ENCODE data around the gene TMEM151B.

TMEM151B gene

DNA sequence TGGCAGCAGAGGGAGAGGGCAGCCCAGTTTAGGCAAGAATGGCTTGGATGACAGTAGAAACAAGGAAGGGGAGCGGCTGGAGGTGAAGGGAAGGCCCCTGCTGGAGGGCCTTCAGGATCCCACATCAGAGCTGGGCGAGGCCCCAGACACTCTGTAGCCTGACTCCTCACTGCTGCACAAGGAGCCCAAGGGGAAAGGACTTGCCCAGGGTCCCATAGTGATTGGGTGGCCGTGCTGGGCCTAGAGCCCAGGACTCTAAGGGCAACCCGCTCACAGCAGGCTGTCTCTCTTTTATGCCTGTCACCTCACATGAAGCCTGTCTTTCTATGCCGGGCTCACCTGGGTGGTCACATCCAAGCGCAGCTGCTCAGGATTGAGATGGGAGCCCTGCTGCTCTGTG lies 33.6 kb downstream of the TMEM151B start:
- in situ Hi-C loops (cut with MboI; ENCODE audit: low pct_unique_long_range_greater_than_20kb, low sequenced_read_pairs, unreplicated experiment): no loop called here
- no peak for TF ChIP-seq CTCF (IDR thresholded peaks at IDR 0.05; ENCODE audit: extremely low read depth, insufficient read depth, missing control alignments)

GRCh38 chr6:44304282-44305199 lies 34.3 kb downstream of the TMEM151B start:
- TF ChIP-seq CTCF (IDR thresholded peaks at IDR 0.05; ENCODE audit: extremely low read depth, insufficient read depth, missing control alignments): peak; percentile 75
- peak; percentile 73 for DNase-seq (ENCODE audit: low spot score)
- in situ Hi-C loops (cut with MboI; ENCODE audit: low pct_unique_long_range_greater_than_20kb, low sequenced_read_pairs, unreplicated experiment): no loop called here

More for the DNA sequence above, 33.6 kb downstream of the TMEM151B start:
- no peak for DNase-seq (ENCODE audit: low spot score)

DNA sequence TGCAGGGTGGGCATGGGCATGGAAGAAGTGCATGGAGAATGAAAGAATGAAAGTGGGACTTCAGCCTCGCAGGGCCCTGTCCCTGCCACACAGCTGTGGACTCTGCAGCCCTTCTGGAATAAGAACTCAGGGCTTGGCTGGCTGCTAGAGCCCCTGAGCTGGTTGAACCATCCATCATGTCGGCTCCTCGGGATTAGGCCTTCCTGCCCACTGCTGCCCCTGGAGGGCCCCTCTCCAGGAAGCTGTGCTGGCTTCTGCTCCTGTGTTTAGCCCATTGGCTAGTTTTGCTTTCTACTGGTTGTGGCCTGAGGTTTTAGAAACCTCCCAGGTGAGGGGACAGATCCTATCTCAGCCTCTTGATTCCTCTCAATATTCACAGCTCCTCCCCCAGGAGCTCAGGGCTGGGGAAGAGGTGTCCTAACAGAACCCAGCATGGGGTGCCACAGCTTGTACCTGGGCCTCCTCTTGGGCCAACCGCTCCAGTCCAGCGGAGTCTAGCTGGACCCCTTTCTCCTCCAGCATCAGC lies 35.0 kb downstream of the TMEM151B start:
- no peak for DNase-seq (ENCODE audit: low spot score)
- TF ChIP-seq CTCF (IDR thresholded peaks at IDR 0.05; ENCODE audit: extremely low read depth, insufficient read depth, missing control alignments): no peak
- in situ Hi-C loops (cut with MboI; ENCODE audit: low pct_unique_long_range_greater_than_20kb, low sequenced_read_pairs, unreplicated experiment): no loop called here

DNA sequence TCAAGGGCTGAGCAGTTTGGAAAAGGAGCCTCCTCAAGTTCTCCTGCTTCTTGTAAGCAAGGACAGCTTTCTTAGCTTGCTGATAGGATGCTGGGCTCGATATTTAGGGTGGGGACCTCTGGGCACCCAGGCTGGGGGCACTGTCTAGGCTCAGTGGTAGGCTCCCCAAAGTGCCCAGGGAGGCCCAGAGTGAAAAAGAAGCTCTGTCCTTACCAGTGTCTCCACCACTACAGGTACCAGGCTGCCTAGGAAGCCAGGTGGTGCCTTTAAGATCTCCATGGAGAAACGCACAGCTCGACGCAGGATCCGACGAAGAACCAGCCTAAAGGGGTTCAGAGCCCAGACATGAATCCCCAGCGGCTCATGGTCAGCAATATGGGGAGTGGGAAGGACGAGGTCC lies 36.5 kb downstream of the TMEM151B start:
- no peak for TF ChIP-seq CTCF (IDR thresholded peaks at IDR 0.05; ENCODE audit: extremely low read depth, insufficient read depth, missing control alignments)
- no peak for DNase-seq (ENCODE audit: low spot score)
- in situ Hi-C loops (cut with MboI; ENCODE audit: low pct_unique_long_range_greater_than_20kb, low sequenced_read_pairs, unreplicated experiment): no loop called here

GRCh38 chr6:44307217-44307616 lies 37.0 kb downstream of the TMEM151B start:
- in situ Hi-C loops (cut with MboI; ENCODE audit: low pct_unique_long_range_greater_than_20kb, low sequenced_read_pairs, unreplicated experiment): no loop called here
- TF ChIP-seq CTCF (IDR thresholded peaks at IDR 0.05; ENCODE audit: extremely low read depth, insufficient read depth, missing control alignments): no peak
- no peak for DNase-seq (ENCODE audit: low spot score)

DNA sequence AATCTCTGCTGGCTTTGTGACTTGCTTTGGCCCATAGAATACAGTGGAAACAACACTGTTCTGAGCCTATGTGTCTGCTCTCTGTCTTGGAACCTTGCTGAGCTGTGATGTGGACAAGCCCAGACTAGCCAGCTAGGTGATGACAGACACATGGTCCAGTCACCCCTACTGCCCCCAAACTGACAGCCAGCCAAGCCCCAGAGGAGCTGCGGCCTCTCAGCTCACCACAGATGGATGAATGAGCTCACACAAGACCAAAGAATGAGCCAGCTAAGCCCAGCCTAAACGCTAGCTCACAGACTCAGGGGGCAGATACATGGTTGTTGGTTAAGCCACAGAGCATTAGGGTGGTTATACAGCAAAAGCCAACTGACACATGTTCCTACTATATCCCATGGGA lies 38.8 kb downstream of the TMEM151B start:
- peak; percentile 6 for DNase-seq (ENCODE audit: low spot score)
- TF ChIP-seq CTCF (IDR thresholded peaks at IDR 0.05; ENCODE audit: extremely low read depth, insufficient read depth, missing control alignments): no peak
- in situ Hi-C loops (cut with MboI; ENCODE audit: low pct_unique_long_range_greater_than_20kb, low sequenced_read_pairs, unreplicated experiment): no loop called here

Measured in GM13977 (cell line).